ENCODE measurements around the gene ARID3A.

ARID3A gene

DNA sequence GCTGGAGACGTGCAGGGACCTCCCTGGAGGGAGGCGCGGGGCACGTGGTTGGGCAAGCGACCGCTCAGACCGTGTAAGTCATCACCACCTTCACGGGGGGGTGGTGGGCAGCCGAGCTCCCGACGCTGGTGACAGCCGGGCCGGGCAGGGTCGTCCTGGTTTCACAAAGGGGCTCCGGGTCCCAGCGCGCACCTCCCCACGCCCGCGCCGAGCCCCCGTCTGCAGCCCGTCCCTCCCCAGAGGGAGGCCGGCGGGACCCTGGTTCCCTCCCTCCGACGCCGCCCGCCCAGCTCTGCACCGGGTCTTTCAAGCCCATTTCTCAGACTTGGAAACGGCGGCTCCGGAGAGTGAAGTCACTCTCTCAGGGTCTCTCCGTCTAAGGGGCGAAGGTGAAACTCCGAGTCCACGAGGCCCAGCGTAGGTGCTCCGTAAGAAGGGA is 729 bp upstream of the ARID3A start:
- Histone ChIP-seq H3K4me3 (ENCODE audit: insufficient read length, low read depth) (peak overlapping the region; percentile 86), H3K9me3 (ENCODE audit: insufficient read depth, low read length) (no peaks in the 10 kb centered on the region), H3K9ac (ENCODE audit: insufficient read length, low read depth) (peak overlapping the region; percentile 87), H3K4me1 (ENCODE audit: insufficient read depth, insufficient read length) (peaks cover 18% of the 10 kb centered on the region), H3K36me3 (ENCODE audit: insufficient read depth, insufficient read length, low read length) (peaks cover 19% of the 10 kb centered on the region), H3K27me3 (ENCODE audit: insufficient read depth, insufficient read length) (peaks cover 14% of the 10 kb centered on the region)
- TF ChIP-seq ZNF274 (IDR thresholded peaks at IDR 0.05; ENCODE audit: low read depth, low read length) = no peak
- TF ChIP-seq SUZ12 (IDR thresholded peaks at IDR 0.05; ENCODE audit: extremely low read depth, insufficient read depth, insufficient read length) = no peak
- no peak for DNase-seq (ENCODE audit: low read depth, low spot score)

DNA sequence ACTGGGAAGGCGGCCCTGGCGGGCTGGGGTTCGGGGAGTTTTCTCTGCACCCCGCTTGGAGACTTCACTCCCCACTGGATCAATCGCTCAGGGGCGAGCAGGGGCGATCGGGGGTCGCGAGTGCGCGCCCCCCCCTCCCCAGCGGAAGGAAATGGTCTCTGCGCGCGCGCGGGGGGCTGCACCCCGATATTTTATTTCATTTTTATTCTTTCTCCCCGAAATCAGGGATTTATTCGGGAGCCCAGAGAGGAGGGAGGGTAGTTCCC is 421 bp downstream of the ARID3A start:
- peak overlapping the region; percentile 86 for H3K4me3 ChIP-seq (ENCODE audit: insufficient read length, low read depth)
- TF ChIP-seq SUZ12 (IDR thresholded peaks at IDR 0.05; ENCODE audit: extremely low read depth, insufficient read depth, insufficient read length) = no peak
- peaks cover 28% of the 10 kb centered on the region for H3K36me3 ChIP-seq (ENCODE audit: insufficient read depth, insufficient read length, low read length)
- H3K9ac ChIP-seq (ENCODE audit: insufficient read length, low read depth) = peak overlapping the region; percentile 90
- peaks cover 3% of the 10 kb centered on the region for H3K27me3 ChIP-seq (ENCODE audit: insufficient read depth, insufficient read length)
- no peak for DNase-seq (ENCODE audit: low read depth, low spot score)
- H3K9me3 ChIP-seq (ENCODE audit: insufficient read depth, low read length) = no peaks in the 10 kb centered on the region
- H3K4me1 ChIP-seq (ENCODE audit: insufficient read depth, insufficient read length) = peaks cover 15% of the 10 kb centered on the region

DNA sequence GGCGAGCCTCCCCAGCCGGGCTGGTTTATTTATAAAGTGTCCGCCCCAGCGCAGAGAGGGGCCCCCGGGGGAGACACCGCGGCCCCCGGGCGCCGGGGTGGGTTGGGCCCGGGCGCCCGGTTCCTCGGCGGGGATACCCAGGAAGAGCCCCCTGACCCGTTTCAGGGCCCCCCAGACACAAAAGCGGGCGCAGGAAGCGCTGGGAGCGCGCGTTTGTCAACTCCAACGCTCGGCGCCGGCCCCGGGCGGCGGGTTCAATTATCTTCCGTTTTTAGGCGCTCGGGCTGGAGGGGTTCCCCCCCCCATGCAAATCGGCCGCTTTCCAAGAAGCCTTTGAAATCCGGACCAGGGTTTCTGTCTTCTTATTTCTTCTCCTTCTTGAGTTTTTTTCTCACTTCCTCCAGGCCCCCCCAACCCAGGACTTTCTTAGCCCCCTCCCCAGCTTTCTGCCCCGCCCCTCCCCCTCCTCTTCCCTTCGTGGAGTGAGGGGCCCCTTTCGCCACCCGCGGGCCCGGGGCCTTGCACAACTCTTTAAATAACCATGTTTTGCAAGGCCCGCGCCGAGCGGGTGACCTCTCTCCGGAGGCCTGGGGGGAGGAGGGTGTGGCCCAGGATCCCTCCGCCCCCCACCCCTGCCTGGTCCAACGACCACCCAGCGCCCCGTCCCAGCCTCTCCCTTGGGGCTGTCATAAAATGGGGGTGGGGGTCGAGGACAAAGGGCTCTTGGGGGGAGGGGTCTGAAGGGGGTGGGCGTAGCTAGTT is 935 bp downstream of the ARID3A start:
- Histone ChIP-seq H3K36me3 (ENCODE audit: insufficient read depth, insufficient read length, low read length) (peaks cover 29% of the 10 kb centered on the region), H3K27me3 (ENCODE audit: insufficient read depth, insufficient read length) (no peaks in the 10 kb centered on the region), H3K4me3 (ENCODE audit: insufficient read length, low read depth) (peak overlapping the region; percentile 86), H3K9me3 (ENCODE audit: insufficient read depth, low read length) (no peaks in the 10 kb centered on the region), H3K4me1 (ENCODE audit: insufficient read depth, insufficient read length) (peaks cover 13% of the 10 kb centered on the region), H3K9ac (ENCODE audit: insufficient read length, low read depth) (peak overlapping the region; percentile 90)
- DNase-seq (ENCODE audit: low read depth, low spot score) = no peak
- TF ChIP-seq ZNF274 (IDR thresholded peaks at IDR 0.05; ENCODE audit: low read depth, low read length) = no peak
- no peak for TF ChIP-seq SUZ12 (IDR thresholded peaks at IDR 0.05; ENCODE audit: extremely low read depth, insufficient read depth, insufficient read length)
- TF ChIP-seq YY1 (IDR thresholded peaks at IDR 0.05; ENCODE audit: insufficient read depth, insufficient read length) = no peak

DNA sequence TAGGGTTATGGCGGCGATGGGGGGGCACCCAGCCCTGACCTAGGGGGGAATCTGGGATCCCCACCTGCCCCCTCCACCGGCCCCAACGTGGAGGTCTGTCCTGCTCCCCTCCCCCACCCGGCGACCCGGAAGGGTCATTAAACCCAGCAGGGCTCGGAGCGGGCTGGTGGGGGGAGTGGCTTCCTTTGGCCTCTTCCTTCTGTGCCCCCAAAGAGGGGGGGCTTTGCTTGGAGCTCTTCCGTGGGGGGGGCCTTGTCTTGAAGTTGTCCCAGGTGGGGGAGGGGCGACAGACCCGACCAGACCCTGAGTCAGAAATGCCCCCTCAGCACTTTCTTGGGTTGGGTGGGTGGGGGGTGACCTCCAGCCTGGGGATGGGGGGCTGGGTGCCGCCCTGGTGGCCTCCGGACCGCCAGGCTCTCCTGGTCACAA is 1.5 kb downstream of the ARID3A start:
- no peak for TF ChIP-seq ZNF274 (IDR thresholded peaks at IDR 0.05; ENCODE audit: low read depth, low read length)
- TF ChIP-seq SUZ12 (IDR thresholded peaks at IDR 0.05; ENCODE audit: extremely low read depth, insufficient read depth, insufficient read length) = no peak
- no peak for TF ChIP-seq YY1 (IDR thresholded peaks at IDR 0.05; ENCODE audit: insufficient read depth, insufficient read length)
- peaks cover 35% of the 10 kb centered on the region for H3K36me3 ChIP-seq (ENCODE audit: insufficient read depth, insufficient read length, low read length)
- DNase-seq (ENCODE audit: low read depth, low spot score) = no peak
- H3K4me3 ChIP-seq (ENCODE audit: insufficient read length, low read depth) = peak overlapping the region; percentile 86
- H3K9me3 ChIP-seq (ENCODE audit: insufficient read depth, low read length) = no peaks in the 10 kb centered on the region
- peaks cover 15% of the 10 kb centered on the region for H3K4me1 ChIP-seq (ENCODE audit: insufficient read depth, insufficient read length)
- H3K9ac ChIP-seq (ENCODE audit: insufficient read length, low read depth) = peak overlapping the region; percentile 72
- H3K27me3 ChIP-seq (ENCODE audit: insufficient read depth, insufficient read length) = no peaks in the 10 kb centered on the region

DNA sequence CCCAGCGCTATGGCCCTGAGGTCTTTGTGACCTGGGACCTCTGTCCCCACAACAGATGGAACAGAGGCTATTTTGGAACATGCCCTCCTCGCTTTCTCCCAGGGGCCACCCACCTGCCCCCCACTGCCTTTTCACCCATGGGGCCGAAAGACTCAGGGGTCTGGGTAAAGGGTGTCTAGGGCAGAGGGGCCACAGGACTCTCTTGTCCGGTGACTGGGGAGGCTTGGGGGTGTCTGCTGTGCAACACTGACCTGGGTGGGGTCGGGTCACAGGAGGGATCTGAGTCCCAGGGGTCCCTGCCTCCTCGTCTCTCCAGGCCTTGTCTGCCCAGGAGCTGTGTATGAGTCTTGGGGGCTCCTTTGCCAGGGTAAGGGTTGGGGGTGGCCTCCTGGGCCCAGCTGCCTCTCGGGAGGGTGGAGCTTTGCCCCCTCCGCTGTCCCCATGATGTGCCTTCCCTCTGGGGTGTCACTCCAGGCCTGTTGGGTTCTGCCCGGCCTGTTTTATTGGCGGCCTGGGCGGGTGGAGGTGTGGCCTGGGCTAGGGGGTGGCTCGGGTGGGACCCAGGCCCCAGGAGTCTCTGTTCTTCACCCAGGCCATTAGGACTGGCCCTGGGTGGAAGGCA is 2.1 kb downstream of the ARID3A start:
- Histone ChIP-seq H3K4me3 (ENCODE audit: insufficient read length, low read depth) (peak overlapping the region; percentile 86), H3K27me3 (ENCODE audit: insufficient read depth, insufficient read length) (no peaks in the 10 kb centered on the region), H3K9ac (ENCODE audit: insufficient read length, low read depth) (peak overlapping the region; percentile 72), H3K36me3 (ENCODE audit: insufficient read depth, insufficient read length, low read length) (peaks cover 40% of the 10 kb centered on the region), H3K4me1 (ENCODE audit: insufficient read depth, insufficient read length) (peaks cover 18% of the 10 kb centered on the region), H3K9me3 (ENCODE audit: insufficient read depth, low read length) (no peaks in the 10 kb centered on the region)
- TF ChIP-seq YY1 (IDR thresholded peaks at IDR 0.05; ENCODE audit: insufficient read depth, insufficient read length) (no peak), ZNF274 (IDR thresholded peaks at IDR 0.05; ENCODE audit: low read depth, low read length) (no peak), SUZ12 (IDR thresholded peaks at IDR 0.05; ENCODE audit: extremely low read depth, insufficient read depth, insufficient read length) (no peak)
- no peak for DNase-seq (ENCODE audit: low read depth, low spot score)

DNA sequence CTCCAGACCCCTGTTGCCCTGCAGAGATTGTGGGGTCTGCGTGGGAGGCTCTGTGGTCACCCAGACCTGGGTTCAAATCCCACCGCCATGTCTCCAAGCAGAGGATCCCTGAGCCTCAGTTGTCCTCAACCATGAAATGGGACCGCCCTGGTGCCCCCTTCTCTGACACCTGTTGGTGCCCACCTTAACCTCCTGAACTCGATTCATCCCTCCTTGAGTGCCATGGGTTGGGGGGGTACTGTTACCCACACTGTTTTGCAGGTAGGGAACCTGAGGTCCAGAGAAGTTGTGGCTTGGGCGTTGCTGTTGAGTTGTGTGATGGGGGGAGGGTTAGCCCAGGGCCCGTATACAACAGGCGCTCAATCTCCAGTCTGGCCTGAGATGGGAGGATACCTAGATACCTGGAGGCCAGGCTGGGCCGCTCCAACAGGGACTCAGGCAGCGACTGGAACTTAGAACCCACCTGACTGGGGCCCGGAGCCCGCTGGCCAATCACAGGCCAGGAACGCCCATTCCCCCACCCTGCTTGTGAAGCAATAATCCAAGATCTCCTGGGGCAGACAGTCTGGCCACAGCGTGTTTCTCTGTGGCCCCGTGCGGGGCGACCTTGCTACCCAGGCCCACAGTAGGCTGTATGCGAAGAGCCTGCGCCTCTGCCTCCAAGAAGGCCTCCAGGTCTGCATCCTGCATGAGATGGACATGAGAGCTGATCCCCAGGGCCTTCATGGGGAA is 2.8 kb downstream of the ARID3A start:
- Histone ChIP-seq H3K4me3 (ENCODE audit: insufficient read length, low read depth) (no peak overlapping the region), H3K36me3 (ENCODE audit: insufficient read depth, insufficient read length, low read length) (peaks cover 40% of the 10 kb centered on the region), H3K9ac (ENCODE audit: insufficient read length, low read depth) (no peak overlapping the region), H3K4me1 (ENCODE audit: insufficient read depth, insufficient read length) (peaks cover 18% of the 10 kb centered on the region), H3K27me3 (ENCODE audit: insufficient read depth, insufficient read length) (no peaks in the 10 kb centered on the region), H3K9me3 (ENCODE audit: insufficient read depth, low read length) (no peaks in the 10 kb centered on the region)
- no peak for TF ChIP-seq SUZ12 (IDR thresholded peaks at IDR 0.05; ENCODE audit: extremely low read depth, insufficient read depth, insufficient read length)
- no peak for TF ChIP-seq ZNF274 (IDR thresholded peaks at IDR 0.05; ENCODE audit: low read depth, low read length)
- no peak for TF ChIP-seq YY1 (IDR thresholded peaks at IDR 0.05; ENCODE audit: insufficient read depth, insufficient read length)
- no peak for DNase-seq (ENCODE audit: low read depth, low spot score)

DNA sequence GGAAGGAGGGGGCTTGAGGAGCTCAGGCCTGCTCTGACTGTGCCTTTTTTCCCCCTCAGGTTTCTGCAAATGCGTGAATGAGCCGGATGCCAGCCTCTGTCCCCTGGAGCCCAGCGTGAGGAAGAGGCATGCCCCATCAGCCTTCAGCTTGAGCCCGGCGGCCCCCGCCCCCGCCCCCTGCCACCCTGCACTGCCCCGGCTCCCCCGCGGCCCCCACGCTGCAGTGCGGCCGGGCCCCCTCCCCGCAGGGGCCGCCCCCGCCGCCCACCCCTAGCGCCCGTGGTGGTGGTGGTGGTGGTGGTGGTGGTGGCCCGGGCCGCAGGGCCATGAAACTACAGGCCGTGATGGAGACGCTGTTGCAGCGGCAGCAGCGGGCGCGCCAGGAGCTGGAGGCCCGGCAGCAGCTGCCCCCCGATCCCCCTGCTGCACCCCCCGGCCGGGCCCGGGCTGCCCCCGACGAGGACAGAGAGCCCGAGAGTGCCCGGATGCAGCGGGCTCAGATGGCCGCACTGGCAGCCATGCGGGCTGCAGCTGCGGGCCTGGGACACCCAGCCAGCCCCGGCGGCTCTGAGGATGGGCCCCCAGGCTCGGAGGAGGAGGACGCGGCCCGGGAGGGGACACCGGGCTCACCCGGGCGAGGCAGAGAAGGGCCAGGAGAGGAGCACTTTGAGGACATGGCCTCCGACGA is 3.5 kb downstream of the ARID3A start:
- Histone ChIP-seq H3K27me3 (ENCODE audit: insufficient read depth, insufficient read length) (no peaks in the 10 kb centered on the region), H3K36me3 (ENCODE audit: insufficient read depth, insufficient read length, low read length) (peaks cover 47% of the 10 kb centered on the region), H3K4me1 (ENCODE audit: insufficient read depth, insufficient read length) (peaks cover 15% of the 10 kb centered on the region), H3K4me3 (ENCODE audit: insufficient read length, low read depth) (no peak overlapping the region), H3K9me3 (ENCODE audit: insufficient read depth, low read length) (no peaks in the 10 kb centered on the region), H3K9ac (ENCODE audit: insufficient read length, low read depth) (peak overlapping the region; percentile 8)
- no peak for DNase-seq (ENCODE audit: low read depth, low spot score)
- TF ChIP-seq YY1 (IDR thresholded peaks at IDR 0.05; ENCODE audit: insufficient read depth, insufficient read length) = no peak
- TF ChIP-seq SUZ12 (IDR thresholded peaks at IDR 0.05; ENCODE audit: extremely low read depth, insufficient read depth, insufficient read length) = no peak
